ENCODE results near the gene HRK. TPM values are rescaled to one million over a fixed set of nuclear protein-coding genes. Genes with fewer than 3 reads are reported as not detected.
"Not testable (repeated sequence)": the region's sequence is repeated elsewhere in the genome, so short reads cannot be mapped to it uniquely, and the experiment has no call there.

The HRK gene
- total RNA-seq, 1 donor from 2014 or later, result 1.5 TPM

DNA sequence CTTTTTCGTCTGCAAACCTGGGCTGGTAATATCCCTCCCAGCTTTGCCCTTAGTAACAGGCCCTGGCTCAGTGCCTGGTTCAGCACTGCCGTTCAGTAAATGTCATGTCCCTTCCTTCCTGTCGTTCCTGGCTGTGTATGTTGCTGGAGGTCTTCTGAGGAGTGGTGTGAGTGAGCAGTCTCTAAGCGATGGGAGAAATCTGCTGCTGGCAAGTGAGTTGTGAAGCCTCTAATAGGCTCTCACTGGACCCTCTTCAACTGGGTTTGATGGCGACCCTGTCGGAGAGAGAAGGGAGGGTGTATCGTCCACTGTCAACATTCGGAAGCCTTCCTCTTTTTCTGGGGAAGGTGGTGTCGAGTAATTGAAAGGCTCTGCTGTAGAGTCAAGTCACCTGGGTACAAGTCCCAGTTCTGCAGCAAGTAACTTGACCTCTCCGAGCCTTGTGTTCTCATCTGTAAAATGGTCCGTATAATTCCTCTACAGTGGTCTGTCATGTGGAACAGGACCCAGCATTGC lies 62.8 kb downstream of the HRK start:
- no peak for ATAC-seq

DNA sequence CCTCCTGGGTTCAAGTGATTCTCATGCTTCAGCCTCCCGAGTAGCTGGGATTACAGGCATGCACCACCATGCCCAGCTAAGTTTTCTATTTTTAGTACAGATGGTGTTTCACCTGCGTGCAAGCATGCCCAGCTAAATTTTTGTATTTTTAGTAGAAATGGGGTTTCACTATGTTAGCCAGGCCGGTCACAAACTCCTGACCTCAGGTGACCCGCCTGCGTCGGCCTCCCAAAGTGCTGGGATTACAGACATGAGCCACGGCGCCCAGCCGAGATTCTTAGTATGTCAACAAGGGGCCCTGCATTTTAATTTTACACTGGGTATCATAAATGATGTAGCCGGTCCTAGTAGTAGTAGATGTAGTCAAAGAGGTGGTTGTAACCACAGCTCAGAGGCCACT lies 66.5 kb downstream of the HRK start:
- ATAC-seq, result not testable (repeated sequence)

DNA sequence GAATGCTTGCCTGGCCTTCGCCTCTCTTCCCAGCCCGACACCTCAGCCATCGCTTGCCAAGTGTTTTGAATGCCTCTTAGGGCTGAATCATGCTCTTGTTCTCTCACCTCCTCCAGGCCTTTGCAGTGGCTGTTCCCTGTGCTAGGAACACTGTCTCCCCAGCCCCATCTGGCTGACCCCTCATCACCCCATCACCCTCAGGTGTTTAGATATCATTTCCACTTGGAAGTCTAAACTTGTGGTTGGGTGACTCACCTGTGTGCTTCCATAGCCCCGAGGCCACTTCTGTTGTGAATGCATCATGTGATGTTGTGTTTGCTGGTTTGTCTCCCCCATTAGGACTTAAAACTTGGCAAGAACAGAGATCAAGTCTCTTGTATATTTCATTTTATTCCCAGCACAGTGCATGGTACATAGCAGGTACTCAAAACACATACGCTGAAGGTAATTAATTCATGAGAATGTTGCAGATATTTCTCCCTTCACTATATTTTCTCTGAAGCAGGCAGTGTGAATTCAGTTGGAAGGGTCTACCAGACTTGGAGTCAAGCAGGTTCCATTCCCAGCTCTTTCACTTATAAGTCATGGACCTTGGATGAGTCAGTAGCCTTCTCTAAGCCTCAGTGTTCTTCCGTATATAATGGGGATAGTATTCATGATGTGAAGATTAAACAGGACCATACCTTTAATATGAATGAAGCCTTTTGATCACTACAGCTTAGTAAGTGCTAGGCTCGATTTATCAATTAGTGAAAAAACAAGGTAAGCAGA lies 67.8 kb downstream of the HRK start:
- peak; percentile 74 for ATAC-seq

DNA sequence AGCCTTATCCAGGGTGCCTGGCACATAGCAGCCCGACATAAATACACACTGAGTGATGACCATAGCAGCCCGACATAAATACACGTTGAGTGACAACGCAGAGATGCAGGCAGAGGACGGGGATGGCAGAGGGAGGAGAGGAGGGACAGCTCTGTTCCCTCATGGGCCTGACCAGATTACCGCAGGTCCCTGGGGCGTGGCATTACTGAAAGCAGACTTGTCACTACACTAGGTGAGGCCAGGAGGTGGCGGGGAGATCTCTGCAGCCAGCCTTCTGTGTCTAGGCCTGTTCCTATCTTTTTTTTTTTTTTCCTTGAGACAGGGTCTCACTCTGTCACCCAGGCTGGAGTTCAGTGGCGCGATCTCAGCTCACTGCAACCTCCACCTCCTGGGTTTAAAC lies 69.0 kb downstream of the HRK start:
- no peak for ATAC-seq

DNA sequence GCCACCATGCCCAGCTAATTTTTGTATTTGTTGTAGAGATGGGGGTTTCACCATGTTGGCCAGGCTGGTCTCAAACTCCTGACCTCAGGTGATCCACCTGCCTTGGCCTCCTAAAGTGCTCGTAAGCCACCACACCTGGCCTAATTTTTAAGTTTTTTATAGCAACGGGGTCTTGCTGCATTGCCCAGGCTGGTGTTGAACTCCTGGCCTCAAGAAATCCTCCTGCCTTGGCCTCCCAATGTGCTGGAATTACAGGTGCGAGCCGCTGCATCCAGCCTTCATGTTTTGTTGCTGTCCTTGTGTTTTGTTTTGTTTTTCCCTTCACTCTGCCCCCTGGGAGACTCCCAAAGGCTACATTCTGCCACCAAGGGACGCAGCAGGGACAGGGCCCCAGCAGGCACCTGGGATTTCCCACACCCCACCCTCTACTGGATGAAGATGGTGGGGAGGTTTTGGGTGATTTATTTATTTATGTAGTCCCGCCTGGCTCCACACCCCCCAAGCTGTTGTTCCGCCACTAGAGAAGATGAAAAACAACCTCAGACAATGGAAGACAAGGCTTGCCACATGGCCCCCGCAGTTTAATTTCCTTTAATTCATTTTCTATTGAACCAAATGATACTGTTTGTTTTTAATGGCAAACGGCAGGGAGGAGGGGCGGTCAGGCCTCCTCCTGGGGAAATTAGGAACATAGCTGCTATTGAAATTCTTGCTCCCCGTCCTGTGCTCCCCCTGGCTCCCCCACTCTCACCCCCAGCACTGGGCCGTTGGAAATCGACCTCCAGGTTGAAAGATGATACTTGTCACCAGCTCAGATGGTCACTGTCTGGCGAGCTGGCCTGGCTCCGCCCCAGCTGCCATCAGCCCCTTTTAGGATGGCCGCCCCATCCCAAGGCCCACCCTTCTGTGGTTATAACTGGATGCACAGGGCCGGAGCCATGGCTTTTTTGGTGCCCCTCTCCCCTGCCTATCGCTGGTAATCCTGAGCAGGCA lies 72.8 kb downstream of the HRK start:
- ATAC-seq, result no peak

DNA sequence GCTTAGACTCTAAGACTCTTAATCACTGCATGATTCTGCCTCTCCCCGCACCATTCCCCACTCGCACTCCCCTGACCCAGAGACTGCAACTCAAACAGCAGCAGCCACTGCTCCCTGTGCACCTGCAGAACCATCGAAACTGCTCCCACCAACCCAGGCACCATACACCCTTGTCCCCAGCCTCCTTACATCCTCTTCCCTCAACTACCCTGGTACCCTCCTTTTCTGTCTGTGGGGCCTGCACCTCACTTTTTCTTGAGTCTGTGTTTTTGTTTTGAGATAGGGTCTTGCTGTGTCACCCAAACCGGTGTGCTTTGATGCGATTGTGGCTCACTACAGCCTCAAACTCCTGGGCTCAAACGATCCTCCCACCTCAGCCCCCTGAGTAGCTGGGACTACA lies 73.7 kb downstream of the HRK start:
- no peak for ATAC-seq

DNA sequence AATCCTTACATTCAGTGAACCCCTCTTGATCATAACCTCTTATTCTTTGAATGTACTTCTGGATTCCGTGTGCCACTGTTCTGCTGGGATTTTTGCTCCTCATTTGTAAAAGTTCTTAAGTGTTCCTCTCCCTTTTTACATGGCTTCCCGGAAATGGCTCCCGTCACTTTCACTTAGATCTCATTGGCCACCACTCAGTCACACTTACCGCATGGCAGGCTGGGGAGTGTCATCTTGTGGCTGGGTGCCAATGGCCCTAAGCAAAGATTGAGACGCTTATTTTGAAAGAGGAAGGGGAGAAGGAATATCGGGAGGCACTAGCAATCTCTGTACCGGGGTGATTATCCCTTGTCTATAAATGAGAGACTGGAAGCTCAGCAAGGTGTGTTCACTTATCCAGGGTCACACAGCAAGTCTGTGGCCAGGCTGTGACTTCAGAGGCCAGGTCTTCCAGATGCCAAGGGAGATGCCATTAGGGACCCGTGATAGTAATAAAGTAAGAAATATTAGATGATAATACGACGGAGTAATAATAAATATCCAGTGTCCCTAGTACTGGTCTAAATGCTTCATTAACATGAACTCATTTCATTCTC lies 74.3 kb downstream of the HRK start:
- ATAC-seq, result no peak

Other genes starting within 250 kb of the HRK start
- gene SPRING1, start 143.4 kb downstream of the HRK start, total RNA-seq, result 22.7 TPM
- 1.1 TPM for gene RNFT2, start 143.1 kb downstream of the HRK start, total RNA-seq
- 8.0 TPM for gene FBXW8, start 29.5 kb upstream of the HRK start, total RNA-seq
- gene TESC, start 218.0 kb upstream of the HRK start, total RNA-seq, result 0.56 TPM

Data from esophagus mucosa (tissue), 1 donor.